Measurements from ENCODE around the gene RAB30. TPM values are rescaled to one million over a fixed set of nuclear protein-coding genes. Genes with fewer than 3 reads are reported as not detected.

The RAB30 gene
- total RNA-seq, 1 donor from 2014 or later: 12.3 TPM

- Mint-ChIP-seq H3K27ac (no peak overlapping the region), H3K9me3 (no peaks in the 10 kb centered on the region), H3K4me1 (peaks cover 19% of the 10 kb centered on the region), H3K27me3 (ENCODE audit: insufficient read depth, low read depth) (no peaks in the 10 kb centered on the region), H3K4me3 (no peak overlapping the region), H3K36me3 (no peaks in the 10 kb centered on the region)
- no peaks in the 10 kb centered on the region for H3K79me2 ChIP-seq (ENCODE audit: low read depth)
- DNase-seq (ENCODE audit: low spot score): no peak
- H3K4me2 ChIP-seq: peak overlapping the region; percentile 0
- TF ChIP-seq EZH2phosphoT487 (IDR thresholded peaks at IDR 0.05): no peak
- no peak overlapping the region for H3K27ac ChIP-seq
- H3K9me3 ChIP-seq (ENCODE audit: low read depth): no peaks in the 10 kb centered on the region
- peaks cover 15% of the 10 kb centered on the region for H3K4me1 ChIP-seq
- no peaks in the 10 kb centered on the region for H4K20me1 ChIP-seq (ENCODE audit: low read depth)
- no peak overlapping the region for H3K9ac ChIP-seq
- no peaks in the 10 kb centered on the region for H3K27me3 ChIP-seq
- no peaks in the 10 kb centered on the region for H3K36me3 ChIP-seq
- no peak overlapping the region for H3K4me3 ChIP-seq
- no peaks in the 10 kb centered on the region for H3F3A ChIP-seq (ENCODE audit: low read depth)
- H2AFZ ChIP-seq (replicated peaks): no peak overlapping the region
These were observed 46.4 kb downstream of the RAB30 start for GRCh38 chr11:83025267-83025704.

DNA sequence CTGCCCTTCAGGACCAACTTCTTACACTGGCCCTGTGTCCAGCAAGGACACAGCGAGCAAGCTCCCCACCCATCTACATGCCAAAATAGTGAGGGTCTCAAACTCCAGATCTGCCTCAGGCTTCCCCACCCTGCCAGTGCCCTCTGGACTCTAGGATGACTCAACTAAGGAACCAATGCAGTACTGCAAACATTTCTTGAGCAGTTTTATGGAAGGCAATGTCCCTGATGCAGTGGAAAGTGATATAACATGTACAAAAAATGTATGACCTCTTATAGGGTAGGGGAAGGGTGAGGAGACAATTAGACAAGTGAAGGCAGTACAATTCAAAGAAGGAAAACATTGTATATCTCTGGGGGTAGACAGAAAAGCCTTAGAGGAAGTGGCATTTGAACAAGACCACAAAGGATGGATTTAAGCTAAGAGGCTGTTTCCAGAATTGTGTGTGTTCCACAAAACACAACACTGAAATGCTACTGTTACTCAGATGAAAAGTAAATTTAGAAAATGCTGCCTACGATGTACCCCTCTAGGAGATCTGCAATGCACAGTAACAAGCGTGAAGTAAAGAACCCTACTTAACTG, 47.3 kb downstream of the RAB30 start:
- Histone ChIP-seq H2AFZ (replicated peaks) (no peak overlapping the region), H3K9me3 (ENCODE audit: low read depth) (no peaks in the 10 kb centered on the region), H4K20me1 (ENCODE audit: low read depth) (no peaks in the 10 kb centered on the region), H3F3A (ENCODE audit: low read depth) (no peaks in the 10 kb centered on the region), H3K36me3 (no peaks in the 10 kb centered on the region), H3K27me3 (no peaks in the 10 kb centered on the region), H3K27ac (no peak overlapping the region), H3K4me3 (no peak overlapping the region), H3K9ac (no peak overlapping the region), H3K79me2 (ENCODE audit: low read depth) (no peaks in the 10 kb centered on the region), H3K4me1 (peaks cover 15% of the 10 kb centered on the region), H3K4me2 (no peak overlapping the region)
- Mint-ChIP-seq H3K4me1 (peaks cover 19% of the 10 kb centered on the region), H3K4me3 (no peak overlapping the region), H3K36me3 (no peaks in the 10 kb centered on the region), H3K27ac (no peak overlapping the region), H3K9me3 (no peaks in the 10 kb centered on the region), H3K27me3 (ENCODE audit: insufficient read depth, low read depth) (no peaks in the 10 kb centered on the region)
- TF ChIP-seq EZH2 (IDR thresholded peaks at IDR 0.05) (no peak), EZH2phosphoT487 (IDR thresholded peaks at IDR 0.05) (no peak)
- TF ChIP-seq, protein P1, sequence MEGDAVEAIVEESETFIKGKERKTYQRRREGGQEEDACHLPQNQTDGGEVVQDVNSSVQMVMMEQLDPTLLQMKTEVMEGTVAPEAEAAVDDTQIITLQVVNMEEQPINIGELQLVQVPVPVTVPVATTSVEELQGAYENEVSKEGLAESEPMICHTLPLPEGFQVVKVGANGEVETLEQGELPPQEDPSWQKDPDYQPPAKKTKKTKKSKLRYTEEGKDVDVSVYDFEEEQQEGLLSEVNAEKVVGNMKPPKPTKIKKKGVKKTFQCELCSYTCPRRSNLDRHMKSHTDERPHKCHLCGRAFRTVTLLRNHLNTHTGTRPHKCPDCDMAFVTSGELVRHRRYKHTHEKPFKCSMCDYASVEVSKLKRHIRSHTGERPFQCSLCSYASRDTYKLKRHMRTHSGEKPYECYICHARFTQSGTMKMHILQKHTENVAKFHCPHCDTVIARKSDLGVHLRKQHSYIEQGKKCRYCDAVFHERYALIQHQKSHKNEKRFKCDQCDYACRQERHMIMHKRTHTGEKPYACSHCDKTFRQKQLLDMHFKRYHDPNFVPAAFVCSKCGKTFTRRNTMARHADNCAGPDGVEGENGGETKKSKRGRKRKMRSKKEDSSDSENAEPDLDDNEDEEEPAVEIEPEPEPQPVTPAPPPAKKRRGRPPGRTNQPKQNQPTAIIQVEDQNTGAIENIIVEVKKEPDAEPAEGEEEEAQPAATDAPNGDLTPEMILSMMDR (IDR thresholded peaks at IDR 0.05): no peak
- DNase-seq (ENCODE audit: low spot score): no peak

DNA sequence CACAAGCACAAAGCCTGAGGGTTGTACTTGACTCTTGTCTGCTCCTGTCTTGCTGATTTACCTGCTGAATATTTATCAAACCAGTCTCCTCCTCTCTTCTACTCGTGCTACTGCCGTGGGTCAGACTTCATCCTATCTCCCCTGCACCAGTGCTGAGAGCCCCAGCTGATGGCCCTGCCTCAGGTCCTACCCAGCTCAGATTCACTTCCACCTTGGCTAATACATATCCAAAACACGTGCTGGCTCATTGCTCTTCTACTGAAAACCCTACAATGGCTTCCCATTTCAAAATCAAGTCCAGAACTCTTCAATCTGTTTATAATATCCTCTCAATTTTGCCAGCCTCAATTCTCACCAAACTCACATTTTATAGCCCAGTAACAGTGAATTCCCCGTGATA, 48.3 kb downstream of the RAB30 start:
- peaks cover 15% of the 10 kb centered on the region for H3K4me1 ChIP-seq
- no peaks in the 10 kb centered on the region for H3K79me2 ChIP-seq (ENCODE audit: low read depth)
- Mint-ChIP-seq H3K36me3 (no peaks in the 10 kb centered on the region), H3K27me3 (ENCODE audit: insufficient read depth, low read depth) (no peaks in the 10 kb centered on the region), H3K4me3 (no peak overlapping the region), H3K4me1 (peaks cover 19% of the 10 kb centered on the region), H3K9me3 (peaks cover 3% of the 10 kb centered on the region), H3K27ac (no peak overlapping the region)
- TF ChIP-seq, protein P1 (IDR thresholded peaks at IDR 0.05): no peak
- TF ChIP-seq EZH2phosphoT487 (IDR thresholded peaks at IDR 0.05) (no peak), EZH2 (IDR thresholded peaks at IDR 0.05) (no peak)
- no peaks in the 10 kb centered on the region for H3K36me3 ChIP-seq
- H3K4me2 ChIP-seq: no peak overlapping the region
- H3K9me3 ChIP-seq (ENCODE audit: low read depth): no peaks in the 10 kb centered on the region
- no peak overlapping the region for H2AFZ ChIP-seq (replicated peaks)
- H3K27ac ChIP-seq: no peak overlapping the region
- H3K4me3 ChIP-seq: no peak overlapping the region
- no peak for DNase-seq (ENCODE audit: low spot score)
- no peaks in the 10 kb centered on the region for H4K20me1 ChIP-seq (ENCODE audit: low read depth)
- H3K9ac ChIP-seq: no peak overlapping the region
- H3F3A ChIP-seq (ENCODE audit: low read depth): no peaks in the 10 kb centered on the region
- H3K27me3 ChIP-seq: no peaks in the 10 kb centered on the region

DNA sequence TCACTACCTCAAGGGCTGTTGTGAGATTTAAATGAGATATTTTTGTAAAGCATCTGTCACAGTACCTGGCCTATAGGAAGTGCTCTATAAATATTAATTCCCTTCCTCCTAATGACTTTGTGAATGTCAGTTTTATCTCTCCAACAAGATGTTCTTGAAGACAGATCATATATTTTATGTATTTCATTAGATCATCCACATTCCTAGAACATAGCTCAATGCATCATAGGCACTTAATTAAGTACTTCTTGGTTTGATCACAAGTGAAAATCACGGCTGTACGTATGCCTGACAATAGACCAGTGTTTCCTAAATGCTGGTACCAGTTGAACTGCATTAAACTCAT, 49.9 kb downstream of the RAB30 start:
- TF ChIP-seq EZH2 (IDR thresholded peaks at IDR 0.05) (no peak), EZH2phosphoT487 (IDR thresholded peaks at IDR 0.05) (no peak)
- TF ChIP-seq, protein P1 (IDR thresholded peaks at IDR 0.05): no peak
- H3K4me2 ChIP-seq: no peak overlapping the region
- DNase-seq (ENCODE audit: low spot score): no peak
- no peaks in the 10 kb centered on the region for H3K36me3 ChIP-seq
- no peaks in the 10 kb centered on the region for H3F3A ChIP-seq (ENCODE audit: low read depth)
- Mint-ChIP-seq H3K27me3 (ENCODE audit: insufficient read depth, low read depth) (no peaks in the 10 kb centered on the region), H3K27ac (no peak overlapping the region), H3K36me3 (no peaks in the 10 kb centered on the region), H3K4me3 (no peak overlapping the region), H3K9me3 (peaks cover 5% of the 10 kb centered on the region), H3K4me1 (peaks cover 8% of the 10 kb centered on the region)
- no peak overlapping the region for H3K27ac ChIP-seq
- no peaks in the 10 kb centered on the region for H3K27me3 ChIP-seq
- no peaks in the 10 kb centered on the region for H3K79me2 ChIP-seq (ENCODE audit: low read depth)
- H4K20me1 ChIP-seq (ENCODE audit: low read depth): no peaks in the 10 kb centered on the region
- no peak overlapping the region for H2AFZ ChIP-seq (replicated peaks)
- H3K4me1 ChIP-seq: peaks cover 15% of the 10 kb centered on the region
- H3K9me3 ChIP-seq (ENCODE audit: low read depth): no peaks in the 10 kb centered on the region
- no peak overlapping the region for H3K4me3 ChIP-seq
- no peak overlapping the region for H3K9ac ChIP-seq

All from neural progenitor cell (in vitro differentiated cells).